Endothelial cell of umbilical vein (primary cell): ENCODE data around the gene TCERG1L. TPM values are rescaled to one million over a fixed set of nuclear protein-coding genes. Genes with fewer than 3 reads are reported as not detected.

Experiments
- BruUV-seq: library from RNA; stranded (reverse); fragments of 400-500 nt; replicated peaks from 2 replicates; lab custom pipeline; 2021; lab: Mats Ljungman, UMichigan
- CTCF ChIA-PET: fragments of 300-600, 350-600 bp; sonication (Branson Sonifier 250); formaldehyde crosslinking; loops from one replicate; lab custom pipeline; 2021; ENCODE audit warnings: antibody characterized with exemption, inconsistent platforms; lab: Charles Lee
- POLR2A ChIA-PET: fragments of 300-600, 350-600 bp; sonication (Branson Sonifier 250); formaldehyde crosslinking; loops from one replicate; lab custom pipeline; 2021; ENCODE audit warnings: antibody characterized with exemption, inconsistent platforms; lab: Charles Lee
- DNase-seq: peaks from one replicate; pipeline ENCODE4 v3.0.0-alpha.2; 2011; ENCODE audit warnings: low read depth, low spot score
- FAIRE-seq: peaks from 2 replicates; lab custom pipeline; 2011; peaks lifted over from hg19 to GRCh38; lab: Jason Lieb, UNC
- H2AFZ ChIP-seq: 2 replicates; pipeline ENCODE4 v1.6.0; 2012; ENCODE audit warnings: low read depth, low read length, control low read depth, inconsistent platforms
- H3K27ac ChIP-seq: 2 replicates; pipeline ENCODE4 v1.5.1; 2011; ENCODE audit warnings: low read depth, mild to moderate bottlenecking, control low read depth, low read length, moderate library complexity; ENCODE audit not compliant: insufficient read depth
- H3K27me3 ChIP-seq, 2 experiments: 2 replicates each; pipeline versions ENCODE4 v1.6.0 to v1.6.1; 2011; ENCODE audit warnings: low read length in 2 of 2, mixed read lengths in 1 of 2; ENCODE audit not compliant: control insufficient read depth in 2 of 2, insufficient read depth in 2 of 2
- H3K36me3 ChIP-seq, 2 experiments: 2 replicates in 1 of 2; 3 replicates in 1 of 2; pipeline ENCODE4 v1.5.1; 2011; ENCODE audit warnings: low read length in 2 of 2, mild to moderate bottlenecking in 1 of 2, moderate library complexity in 1 of 2; ENCODE audit not compliant: control insufficient read depth in 2 of 2, insufficient read depth in 2 of 2; ENCODE audit errors: extremely low read depth in 1 of 2
- H3K4me1 ChIP-seq: 3 replicates; pipeline ENCODE4 v1.5.1; 2011; ENCODE audit warnings: mild to moderate bottlenecking, low read length; ENCODE audit not compliant: control insufficient read depth, insufficient read depth; ENCODE audit errors: extremely low read depth
- H3K4me2 ChIP-seq: 2 replicates; pipeline ENCODE4 v1.6.1; 2011; ENCODE audit warnings: low read length, control low read depth, mixed read lengths; ENCODE audit not compliant: insufficient read depth
- H3K4me3 ChIP-seq, 3 experiments: fragments of 200-600 bp in 1 of 3; sonication (generic), shearing (Covaris generic) in 1 of 3; replicated peaks in 1 of 3; 2 replicates each; pipeline ENCODE4 v1.5.1; 2011 to 2016; ENCODE audit warnings: control low read depth in 3 of 3, low read length in 3 of 3, mild to moderate bottlenecking in 2 of 3, inconsistent platforms in 1 of 3, low read depth in 1 of 3, moderate library complexity in 1 of 3; ENCODE audit not compliant: insufficient read depth in 1 of 3
- H3K79me2 ChIP-seq: 2 replicates; pipeline ENCODE4 v1.6.0; 2012; ENCODE audit warnings: low read length, inconsistent platforms; ENCODE audit not compliant: control insufficient read depth, insufficient read depth
- H3K9ac ChIP-seq: replicated peaks from 2 replicates; pipeline ENCODE3; 2011; ENCODE audit warnings: low read length, control low read depth; ENCODE audit not compliant: insufficient read depth; ENCODE audit errors: extremely low read depth
- H3K9me1 ChIP-seq: replicated peaks from 3 replicates; pipeline ENCODE4 v1.6.0; 2011; ENCODE audit warnings: mild to moderate bottlenecking, low read length; ENCODE audit not compliant: control insufficient read depth, insufficient read depth; ENCODE audit errors: extremely low read depth
- H3K9me3 ChIP-seq: replicated peaks from 2 replicates; pipeline ENCODE4 v1.5.1; 2012; ENCODE audit warnings: low read length, inconsistent platforms; ENCODE audit not compliant: control insufficient read depth, insufficient read depth
- H4K20me1 ChIP-seq: replicated peaks from 2 replicates; pipeline ENCODE3; 2011; ENCODE audit warnings: mild to moderate bottlenecking, low read length; ENCODE audit not compliant: control insufficient read depth, insufficient read depth; ENCODE audit errors: extremely low read depth
- CTCF ChIP-seq, 2 donors: IDR thresholded peaks; 1 replicate in 1 of 2; 2 replicates in 1 of 2; pipeline ENCODE4 v1.5.1; 2011; ENCODE audit warnings: low read length in 2 of 2, mild to moderate bottlenecking in 2 of 2, moderate library complexity in 2 of 2, control low read depth in 1 of 2, inconsistent platforms in 1 of 2, low read depth in 1 of 2; ENCODE audit not compliant: insufficient read depth in 1 of 2; ENCODE audit errors: extremely low read depth in 1 of 2
- EZH2 ChIP-seq: IDR thresholded peaks from 2 replicates; pipeline ENCODE4 v1.6.1; 2012; ENCODE audit warnings: borderline replicate concordance, low read depth, mild to moderate bottlenecking, moderate library complexity, low read length, inconsistent platforms; ENCODE audit not compliant: severe bottlenecking
- FOS ChIP-seq: IDR thresholded peaks from 2 replicates; pipeline ENCODE4 v1.6.1; 2011; ENCODE audit warnings: mild to moderate bottlenecking, low read length, moderate library complexity, borderline replicate concordance; ENCODE audit not compliant: insufficient read depth
- GATA2 ChIP-seq: IDR thresholded peaks from 2 replicates; pipeline ENCODE4 v1.7.0; 2011; ENCODE audit warnings: low read depth, mild to moderate bottlenecking, moderate library complexity, mixed read lengths, low read length; ENCODE audit not compliant: insufficient read length, insufficient read depth
- JUN ChIP-seq: IDR thresholded peaks from 2 replicates; pipeline ENCODE4 v1.6.1; 2011; ENCODE audit warnings: borderline replicate concordance, low read depth; ENCODE audit not compliant: insufficient read length, insufficient read depth
- MAX ChIP-seq: IDR thresholded peaks from 2 replicates; pipeline ENCODE4 v1.6.1; 2011; ENCODE audit not compliant: insufficient read depth, insufficient read length
- MYC ChIP-seq: IDR thresholded peaks from one replicate; pipeline ENCODE4 v1.6.1; 2011; ENCODE audit warnings: mild to moderate bottlenecking, low read depth, low read length
- POLR2A ChIP-seq: IDR thresholded peaks from 2 replicates; pipeline ENCODE4 v1.6.1; 2012; ENCODE audit warnings: low read depth, mild to moderate bottlenecking, control low read depth, low read length
- POLR2AphosphoS5 ChIP-seq: IDR thresholded peaks from 2 replicates; pipeline ENCODE4 v1.6.1; 2012; ENCODE audit warnings: low read depth, mild to moderate bottlenecking, control low read depth, low read length, moderate library complexity; ENCODE audit not compliant: insufficient read depth
- dilution Hi-C: fragments of 300-500 bp; cut with MboI; formaldehyde crosslinking; loops from one replicate; pipeline ENCODE4 v1.15.0; 2019; ENCODE audit warnings: low sequenced_read_pairs; ENCODE audit not compliant: extremely low pct_ligation_motif_present
- intact Hi-C: fragments of 100-400 bp; cut with micrococcal nuclease; formaldehyde crosslinking; loops from one replicate; pipeline ENCODE4 v1.10.0; 2022
- polyA plus RNA-seq, 4 experiments: library from polyadenylated mRNA; depleted of rRNA in 3 of 4; stranded (reverse) in 3 of 4; unstranded in 1 of 4; fragments of >200 nt; gene quantifications; 2 replicates each; pipeline versions ENCODE4 v1.2.1 to v1.2.3, GENCODE V29; 2011 to 2012; ENCODE audit warnings: missing spikeins in 1 of 4
- total RNA-seq: library from RNA; stranded (reverse); gene quantifications from 2 replicates; pipeline ENCODE4 v1.2.3, GENCODE V29; 2021

TCERG1L gene
- total and polyA plus RNA-seq, 2 donors (not counting 3 experiments of a cell fraction or from before 2014, with no cell fraction given): not detected

GRCh38 chr10:131350660-131351059 lies 39.1 kb upstream of the TCERG1L start:
- Histone ChIP-seq H3K9me3 (peaks cover 7% of the 10 kb centered on the region), H2AFZ (no peak overlapping the region), H3K4me2 (no peak overlapping the region), H3K4me3 (no peak overlapping the region), H3K27me3 (no peaks in the 10 kb centered on the region), H3K27ac (no peak overlapping the region), H3K36me3 (no peaks in the 10 kb centered on the region), H3K4me1 (no peaks in the 10 kb centered on the region), H3K79me2 (no peaks in the 10 kb centered on the region), H3K9ac (no peak overlapping the region), H3K9me1 (no peaks in the 10 kb centered on the region), H4K20me1 (no peaks in the 10 kb centered on the region)
- DNase-seq (no peak), FAIRE-seq (no peak)
- intact Hi-C loops (no loop called here), dilution Hi-C loops (no loop called here)
- ChIA-PET CTCF (no interaction called here), POLR2A (no interaction called here)
- TF ChIP-seq POLR2A: no peak
- no peak for TF ChIP-seq JUN
- no peak for TF ChIP-seq POLR2AphosphoS5
- TF ChIP-seq FOS: no peak
- no peak for TF ChIP-seq EZH2
- no peak for TF ChIP-seq MAX
- no peak for TF ChIP-seq CTCF (IDR thresholded peaks at IDR 0.05; ENCODE audit: extremely low read depth in 1 of 2, insufficient read depth in 1 of 2, low read depth in 1 of 2, low read length in 2 of 2)
- TF ChIP-seq GATA2: no peak
- no peak for TF ChIP-seq MYC
- no TSS peak for BruUV-seq
